Measurements from ENCODE around the gene UBE2C.

Gene UBE2C

GRCh38 chr20:45859916-45860315, 47.5 kb downstream of the UBE2C start:
- no peaks in the 10 kb centered on the region; the same call in 1 of the 2 replicates for H3K36me3 ChIP-seq (ENCODE audit: control insufficient read depth, insufficient read depth, low read length)
- H3K27me3 ChIP-seq (replicated peaks; ENCODE audit: control insufficient read depth, insufficient read depth, low read length), result no peaks in the 10 kb centered on the region
- no peak for DNase-seq (ENCODE audit: extremely low read depth, insufficient read length)
- no peak overlapping the region for H3K4me3 ChIP-seq (replicated peaks; ENCODE audit: low read depth, low read length)
- TF ChIP-seq CTCF (IDR thresholded peaks at IDR 0.05; ENCODE audit: insufficient read depth, low read length, poor library complexity, severe bottlenecking), result no peak

GRCh38 chr20:45860560-45861220, 48.2 kb downstream of the UBE2C start:
- no peak for TF ChIP-seq CTCF (IDR thresholded peaks at IDR 0.05; ENCODE audit: insufficient read depth, low read length, poor library complexity, severe bottlenecking)
- DNase-seq (ENCODE audit: extremely low read depth, insufficient read length), result no peak
- H3K27me3 ChIP-seq (replicated peaks; ENCODE audit: control insufficient read depth, insufficient read depth, low read length), result no peaks in the 10 kb centered on the region
- H3K4me3 ChIP-seq (replicated peaks; ENCODE audit: low read depth, low read length), result no peak overlapping the region
- no peaks in the 10 kb centered on the region; the same call in 1 of the 2 replicates for H3K36me3 ChIP-seq (ENCODE audit: control insufficient read depth, insufficient read depth, low read length)

GRCh38 chr20:45861221-45862075, 49.0 kb downstream of the UBE2C start:
- Histone ChIP-seq H3K27me3 (replicated peaks; ENCODE audit: control insufficient read depth, insufficient read depth, low read length) (no peaks in the 10 kb centered on the region), H3K4me3 (replicated peaks; ENCODE audit: low read depth, low read length) (no peak overlapping the region), H3K36me3 (ENCODE audit: control insufficient read depth, insufficient read depth, low read length) (no peaks in the 10 kb centered on the region)
- no peak for DNase-seq (ENCODE audit: extremely low read depth, insufficient read length)
- TF ChIP-seq CTCF (IDR thresholded peaks at IDR 0.05; ENCODE audit: insufficient read depth, low read length, poor library complexity, severe bottlenecking), result no peak

- Histone ChIP-seq H3K36me3 (ENCODE audit: control insufficient read depth, insufficient read depth, low read length) (no peaks in the 10 kb centered on the region), H3K27me3 (replicated peaks; ENCODE audit: control insufficient read depth, insufficient read depth, low read length) (no peaks in the 10 kb centered on the region), H3K4me3 (replicated peaks; ENCODE audit: low read depth, low read length) (no peak overlapping the region)
- no peak for DNase-seq (ENCODE audit: extremely low read depth, insufficient read length)
- TF ChIP-seq CTCF (IDR thresholded peaks at IDR 0.05; ENCODE audit: insufficient read depth, low read length, poor library complexity, severe bottlenecking), result no peak
These were observed 51.4 kb downstream of the UBE2C start for GRCh38 chr20:45863543-45864470.

GRCh38 chr20:45866454-45866853, 54.0 kb downstream of the UBE2C start:
- Histone ChIP-seq H3K36me3 (ENCODE audit: control insufficient read depth, insufficient read depth, low read length) (no peaks in the 10 kb centered on the region), H3K4me3 (replicated peaks; ENCODE audit: low read depth, low read length) (no peak overlapping the region), H3K27me3 (replicated peaks; ENCODE audit: control insufficient read depth, insufficient read depth, low read length) (no peaks in the 10 kb centered on the region)
- no peak for TF ChIP-seq CTCF (IDR thresholded peaks at IDR 0.05; ENCODE audit: insufficient read depth, low read length, poor library complexity, severe bottlenecking)
- no peak for DNase-seq (ENCODE audit: extremely low read depth, insufficient read length)
